Measurements from ENCODE around the gene RPTOR. TPM values are rescaled to one million over a fixed set of nuclear protein-coding genes. Genes with fewer than 3 reads are reported as not detected.
A peak's percentile ranks its signal among the peaks of the same experiment; 100 is the strongest.
"Not testable (repeated sequence)": the region's sequence is repeated elsewhere in the genome, so short reads cannot be mapped to it uniquely, and the experiment has no call there.

The RPTOR gene
- total RNA-seq, 1 donor from 2014 or later = 40.9 TPM

- no peak for DNase-seq
These were observed 176.3 kb downstream of the RPTOR start for GRCh38 chr17:80720610-80721577.

- peak; percentile 75 for DNase-seq
These were observed 178.0 kb downstream of the RPTOR start for GRCh38 chr17:80722661-80723060.

GRCh38 chr17:80724775-80725266, 180.2 kb downstream of the RPTOR start:
- peak; percentile 23 for DNase-seq

GRCh38 chr17:80725517-80725916, 180.9 kb downstream of the RPTOR start:
- no peak for DNase-seq

- no peak for DNase-seq
These were observed 182.1 kb downstream of the RPTOR start for GRCh38 chr17:80726558-80727408.

GRCh38 chr17:80727409-80727755, 182.7 kb downstream of the RPTOR start:
- DNase-seq = no peak

- no peak for DNase-seq
These were observed 184.4 kb downstream of the RPTOR start for GRCh38 chr17:80729016-80729415.

- peak; percentile 90 for DNase-seq
These were observed 185.1 kb downstream of the RPTOR start for GRCh38 chr17:80729761-80730160.

- no peak for DNase-seq
These were observed 186.1 kb downstream of the RPTOR start for GRCh38 chr17:80730739-80731138.

GRCh38 chr17:80731323-80731722, 186.7 kb downstream of the RPTOR start:
- DNase-seq = no peak

GRCh38 chr17:80732268-80732667, 187.6 kb downstream of the RPTOR start:
- DNase-seq = peak; percentile 62

- DNase-seq = no peak
These were observed 192.7 kb downstream of the RPTOR start for GRCh38 chr17:80737106-80738019.

GRCh38 chr17:80738020-80738808, 193.6 kb downstream of the RPTOR start:
- DNase-seq = no peak

GRCh38 chr17:80738987-80739730, 194.5 kb downstream of the RPTOR start:
- no peak for DNase-seq

- no peak for DNase-seq
These were observed 195.5 kb downstream of the RPTOR start for GRCh38 chr17:80740141-80740540.

- no peak for DNase-seq
These were observed 197.5 kb downstream of the RPTOR start for GRCh38 chr17:80742091-80742490.

- DNase-seq = no peak
These were observed 198.0 kb downstream of the RPTOR start for GRCh38 chr17:80742581-80743180.

GRCh38 chr17:80743181-80743771, 198.6 kb downstream of the RPTOR start:
- DNase-seq = no peak

- not testable (repeated sequence) for DNase-seq
These were observed 199.3 kb downstream of the RPTOR start for GRCh38 chr17:80743973-80744372.
